Endothelial cell (in vitro differentiated cells): Measurements from ENCODE around the gene AP4E1. TPM values are rescaled to one million over a fixed set of nuclear protein-coding genes. Genes with fewer than 3 reads are reported as not detected.

Source experiments
- DNase-seq: peaks from one replicate; pipeline ENCODE4 v3.0.0; 2021; ENCODE audit warnings: low spot score
- H3K27ac Mint-ChIP-seq: one replicate; pipeline ENCODE4 v1.8.0; 2021; ENCODE audit warnings: mixed read lengths, inconsistent platforms; ENCODE audit not compliant: unreplicated experiment
- H3K27me3 Mint-ChIP-seq: one replicate; pipeline ENCODE4 v1.8.0; 2021; ENCODE audit warnings: mild to moderate bottlenecking, moderate library complexity, mixed read lengths, inconsistent platforms; ENCODE audit not compliant: unreplicated experiment
- H3K36me3 Mint-ChIP-seq: one replicate; pipeline ENCODE4 v1.8.0; 2021; ENCODE audit warnings: mild to moderate bottlenecking, low read depth, mixed read lengths, inconsistent platforms; ENCODE audit not compliant: unreplicated experiment
- H3K4me1 Mint-ChIP-seq: one replicate; pipeline ENCODE4 v1.8.0; 2021; ENCODE audit warnings: mild to moderate bottlenecking, mixed read lengths, inconsistent platforms; ENCODE audit not compliant: unreplicated experiment
- H3K4me3 Mint-ChIP-seq: one replicate; pipeline ENCODE4 v1.8.0; 2021; ENCODE audit warnings: mild to moderate bottlenecking, mixed read lengths, inconsistent platforms; ENCODE audit not compliant: unreplicated experiment
- H3K9me3 Mint-ChIP-seq: one replicate; pipeline ENCODE4 v1.8.0; 2021; ENCODE audit warnings: mixed read lengths, inconsistent platforms; ENCODE audit not compliant: unreplicated experiment
- total RNA-seq: library from RNA; stranded (reverse); fragmentation: NEBNext Ultra II Directional; extraction: Animal tissue kit (Norgen Biotek cat#: 25700); gene quantifications from one replicate; pipeline ENCODE4 v1.2.1, GENCODE V29; 2021; ENCODE audit not compliant: unreplicated experiment
- TF ChIP-seq, protein P1 (sequence below): fragments of 200-600 bp; sonication (generic); IDR thresholded peaks from one replicate; pipeline ENCODE4 v1.5.0; 2021; ENCODE audit warnings: antibody characterized with exemption; ENCODE audit not compliant: unreplicated experiment

Gene AP4E1
- total RNA-seq, 1 donor from 2014 or later: 7.4 TPM

DNA sequence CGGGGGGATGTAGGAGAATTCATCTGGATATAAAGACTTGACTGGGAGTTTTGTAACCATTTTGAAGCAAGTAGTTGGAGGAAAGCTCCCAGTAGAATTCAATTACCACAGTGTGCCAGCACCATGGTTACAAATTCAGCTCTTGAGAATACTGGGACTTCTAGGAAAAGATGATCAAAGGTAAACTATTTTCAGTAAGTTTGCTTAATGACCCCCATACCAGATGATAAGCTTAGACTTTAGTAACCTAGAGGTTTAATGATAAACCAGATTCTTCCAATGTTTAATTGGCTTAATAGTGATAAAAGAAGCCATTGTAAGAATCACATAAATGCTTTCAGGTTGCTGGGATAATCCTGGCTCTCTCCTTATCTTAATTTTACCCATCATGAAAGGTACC lies 22.3 kb downstream of the AP4E1 start:
- DNase-seq: no peak
- Mint-ChIP-seq H3K4me3 (no peak overlapping the region), H3K27me3 (no peaks in the 10 kb centered on the region), H3K27ac (no peak overlapping the region), H3K9me3 (no peaks in the 10 kb centered on the region), H3K36me3 (no peaks in the 10 kb centered on the region), H3K4me1 (no peaks in the 10 kb centered on the region)
- TF ChIP-seq, protein P1, sequence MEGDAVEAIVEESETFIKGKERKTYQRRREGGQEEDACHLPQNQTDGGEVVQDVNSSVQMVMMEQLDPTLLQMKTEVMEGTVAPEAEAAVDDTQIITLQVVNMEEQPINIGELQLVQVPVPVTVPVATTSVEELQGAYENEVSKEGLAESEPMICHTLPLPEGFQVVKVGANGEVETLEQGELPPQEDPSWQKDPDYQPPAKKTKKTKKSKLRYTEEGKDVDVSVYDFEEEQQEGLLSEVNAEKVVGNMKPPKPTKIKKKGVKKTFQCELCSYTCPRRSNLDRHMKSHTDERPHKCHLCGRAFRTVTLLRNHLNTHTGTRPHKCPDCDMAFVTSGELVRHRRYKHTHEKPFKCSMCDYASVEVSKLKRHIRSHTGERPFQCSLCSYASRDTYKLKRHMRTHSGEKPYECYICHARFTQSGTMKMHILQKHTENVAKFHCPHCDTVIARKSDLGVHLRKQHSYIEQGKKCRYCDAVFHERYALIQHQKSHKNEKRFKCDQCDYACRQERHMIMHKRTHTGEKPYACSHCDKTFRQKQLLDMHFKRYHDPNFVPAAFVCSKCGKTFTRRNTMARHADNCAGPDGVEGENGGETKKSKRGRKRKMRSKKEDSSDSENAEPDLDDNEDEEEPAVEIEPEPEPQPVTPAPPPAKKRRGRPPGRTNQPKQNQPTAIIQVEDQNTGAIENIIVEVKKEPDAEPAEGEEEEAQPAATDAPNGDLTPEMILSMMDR: no peak

DNA sequence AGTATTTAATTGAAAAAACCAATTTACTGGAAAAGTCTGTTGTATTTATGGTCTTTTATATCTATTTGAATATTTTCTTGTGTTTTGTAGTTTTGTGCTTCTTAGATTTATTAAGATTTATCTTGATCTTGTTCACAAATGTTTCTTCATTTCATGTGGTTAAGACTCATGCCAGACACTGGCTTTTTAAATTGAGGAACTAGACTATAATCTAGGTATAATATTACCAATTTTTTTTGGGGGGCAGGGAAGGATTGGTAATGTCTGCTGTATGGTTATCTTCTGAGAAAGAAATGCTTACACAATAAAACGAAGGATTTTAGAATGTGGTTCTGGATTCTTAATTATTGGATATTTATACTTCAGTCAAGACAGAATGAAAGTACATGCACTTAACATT lies 24.9 kb downstream of the AP4E1 start:
- no peak for DNase-seq
- peaks cover 4% of the 10 kb centered on the region for H3K36me3 Mint-ChIP-seq
- TF ChIP-seq, protein P1: no peak
- no peaks in the 10 kb centered on the region for H3K4me1 Mint-ChIP-seq
- no peaks in the 10 kb centered on the region for H3K9me3 Mint-ChIP-seq
- no peaks in the 10 kb centered on the region for H3K27me3 Mint-ChIP-seq
- H3K27ac Mint-ChIP-seq: no peak overlapping the region
- no peak overlapping the region for H3K4me3 Mint-ChIP-seq

DNA sequence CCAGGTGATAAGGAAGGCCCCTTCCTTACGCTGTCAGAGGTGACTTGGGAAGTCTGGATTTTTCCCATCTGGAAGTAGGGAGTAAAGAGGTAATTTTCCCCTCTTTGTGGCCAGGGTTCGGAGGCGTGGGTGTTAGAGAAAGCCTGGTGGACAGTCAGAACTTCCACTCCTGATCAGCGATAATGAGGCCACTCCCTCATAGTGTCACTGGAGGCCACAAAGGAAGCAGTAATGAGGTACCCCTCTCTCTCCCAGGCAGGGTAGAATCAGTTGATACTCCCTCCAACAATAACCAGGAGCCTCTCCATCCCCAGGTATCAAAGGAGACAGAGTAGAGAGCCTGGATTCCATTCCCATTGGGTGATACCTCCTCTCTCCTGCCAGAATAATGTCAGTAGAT lies 30.0 kb downstream of the AP4E1 start:
- H3K4me1 Mint-ChIP-seq: no peaks in the 10 kb centered on the region
- TF ChIP-seq, protein P1: no peak

DNA sequence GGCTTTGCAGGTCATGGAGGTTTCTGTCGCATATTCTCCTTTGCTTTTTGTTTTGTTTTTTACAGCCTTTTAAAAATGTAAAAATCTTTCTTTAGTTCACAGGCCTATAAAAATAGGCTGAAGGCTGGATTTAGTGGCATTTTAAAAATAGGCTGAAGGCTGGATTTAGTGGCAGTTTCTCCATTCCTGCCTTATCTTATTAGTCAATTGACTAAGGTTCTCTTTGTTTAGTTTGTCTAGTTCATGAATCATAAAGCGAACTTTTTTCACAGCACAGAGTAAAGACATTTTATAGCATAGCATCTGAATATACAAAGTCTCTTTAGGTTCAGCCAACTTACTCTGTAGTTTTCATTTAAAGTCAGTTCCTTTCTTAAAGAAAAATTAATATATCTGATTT lies 31.4 kb downstream of the AP4E1 start:
- TF ChIP-seq, protein P1: no peak
- DNase-seq: no peak
- no peaks in the 10 kb centered on the region for H3K27me3 Mint-ChIP-seq
- peaks cover 4% of the 10 kb centered on the region for H3K36me3 Mint-ChIP-seq
- H3K4me3 Mint-ChIP-seq: no peak overlapping the region
- no peak overlapping the region for H3K27ac Mint-ChIP-seq
- no peaks in the 10 kb centered on the region for H3K4me1 Mint-ChIP-seq
- H3K9me3 Mint-ChIP-seq: no peaks in the 10 kb centered on the region

More for the DNA sequence above, 30.0 kb downstream of the AP4E1 start:
- Mint-ChIP-seq H3K27me3 (no peaks in the 10 kb centered on the region), H3K36me3 (peaks cover 4% of the 10 kb centered on the region), H3K9me3 (no peaks in the 10 kb centered on the region), H3K27ac (no peak overlapping the region), H3K4me3 (no peak overlapping the region)
- no peak for DNase-seq

DNA sequence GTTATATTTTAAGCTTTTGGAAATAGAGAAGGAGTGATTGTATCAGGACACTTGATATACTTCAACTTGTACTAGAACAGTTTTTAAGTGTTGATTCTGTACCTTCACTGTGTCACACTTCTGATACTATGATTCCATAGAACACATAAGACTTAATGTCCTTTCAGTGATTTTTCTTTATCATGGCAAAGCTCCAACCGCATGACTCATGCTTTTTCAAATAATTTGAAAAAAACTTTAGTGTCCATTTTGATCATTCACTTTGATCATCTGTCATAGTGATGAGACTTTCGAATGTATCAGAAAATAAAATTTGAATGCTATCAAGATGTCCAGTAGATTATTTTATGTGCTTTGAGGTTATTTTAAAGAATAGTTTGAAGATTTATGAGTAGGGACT lies 32.0 kb downstream of the AP4E1 start:
- TF ChIP-seq, protein P1: no peak
- peaks cover 4% of the 10 kb centered on the region for H3K36me3 Mint-ChIP-seq
- DNase-seq: no peak
- no peak overlapping the region for H3K4me3 Mint-ChIP-seq
- no peak overlapping the region for H3K27ac Mint-ChIP-seq
- H3K27me3 Mint-ChIP-seq: no peaks in the 10 kb centered on the region
- no peaks in the 10 kb centered on the region for H3K9me3 Mint-ChIP-seq
- H3K4me1 Mint-ChIP-seq: no peaks in the 10 kb centered on the region
